A549 treated with GW870086 at 1 μM for 4 hours (cell line): ENCODE data around the gene TMEM240. TPM values are rescaled to one million over a fixed set of nuclear protein-coding genes. Genes with fewer than 3 reads are reported as not detected.

Source experiments
- total RNA-seq: library from RNA; stranded (reverse); fragments of 200-300 nt; extraction: Qiagen RNA extraction; gene quantifications from 5 replicates; pipeline ENCODE4 v1.2.3, GENCODE V29; 2022; ENCODE audit warnings: low read depth

TMEM240 gene
- 0.39 to 0.81 TPM (median 0.44 TPM) in 4 of 5 replicates, not detected in the other for total RNA-seq

DNA sequence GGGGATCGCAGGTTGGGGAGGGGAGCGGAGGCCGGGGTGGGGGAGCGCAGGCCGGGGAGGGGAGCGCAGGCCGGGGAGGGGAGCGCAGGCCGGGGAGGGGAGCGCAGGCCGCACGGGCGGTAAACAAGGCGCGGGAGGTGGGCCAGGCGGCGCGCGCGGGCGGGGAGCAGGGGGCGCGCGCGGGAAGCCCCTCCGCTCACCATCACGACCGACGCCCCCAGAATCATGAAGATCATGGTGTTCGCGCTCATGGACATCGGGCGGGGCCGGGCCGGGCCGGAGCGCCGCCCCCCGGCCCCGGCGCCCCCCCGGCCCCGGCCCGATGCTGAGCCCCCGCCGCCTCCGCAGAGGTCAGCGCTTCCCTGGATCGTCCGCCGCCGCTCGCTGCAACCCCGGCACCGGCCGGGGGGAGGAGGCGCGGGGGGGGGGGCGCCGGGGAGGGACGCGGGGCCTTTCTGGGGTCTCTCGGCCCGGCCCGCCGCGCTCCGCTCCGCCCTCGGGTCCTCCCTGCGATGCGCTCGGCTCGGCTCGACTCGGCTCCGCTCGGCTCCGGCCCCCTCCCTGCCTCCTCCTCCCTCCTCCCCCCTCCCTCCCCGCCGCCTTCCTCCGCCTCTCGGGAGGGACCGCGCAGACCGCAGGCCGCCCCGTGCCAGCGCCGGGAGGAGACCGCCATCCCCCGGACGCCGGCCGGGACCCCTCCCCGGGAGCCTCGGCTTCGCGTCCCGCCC is at the start of gene TMEM240:
TSS of gene TMEM240 (minus strand) at position 535 of the 728 bp plus-strand sequence. CDS start at position 257, 278 bp downstream.

DNA sequence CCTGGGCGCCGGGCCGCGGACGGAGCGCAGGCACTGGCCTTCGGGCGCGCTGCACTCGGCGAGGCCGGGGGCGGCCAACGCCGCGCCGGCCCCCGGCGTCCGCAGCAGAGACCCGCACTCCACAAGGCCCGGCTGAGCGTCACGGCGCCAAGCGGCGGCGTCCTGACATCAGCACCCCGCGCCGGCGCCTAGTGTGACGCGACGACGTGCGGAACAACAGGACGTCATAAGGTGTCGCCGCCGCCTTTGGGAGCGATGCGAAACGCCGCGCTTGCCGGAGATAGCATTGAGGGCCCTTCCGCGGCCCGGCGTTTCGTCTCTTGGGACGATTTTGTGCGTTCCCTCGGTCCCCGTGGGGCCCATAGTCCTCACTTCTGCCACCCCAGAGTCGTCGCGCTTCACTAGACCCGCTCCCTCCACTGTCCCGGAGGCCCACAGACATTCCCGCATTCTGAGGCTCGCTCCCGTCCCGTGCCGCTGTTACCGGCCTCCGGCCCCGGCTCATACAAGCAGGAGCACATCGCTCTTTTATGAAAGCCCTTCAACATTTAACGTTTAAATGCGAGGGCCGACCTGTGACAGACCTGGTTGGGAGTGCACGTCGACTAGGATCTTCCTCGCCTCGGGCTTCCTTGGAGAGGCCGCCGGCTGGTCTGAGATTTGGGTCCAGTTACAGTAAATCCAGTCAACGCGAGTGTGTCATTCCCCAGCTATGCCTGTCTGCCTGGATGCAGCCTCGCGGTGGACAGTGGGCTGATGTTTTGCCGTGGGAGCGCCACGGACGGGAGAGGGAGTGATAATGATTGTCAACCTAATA is 34.5 kb upstream of the TMEM240 start, which contains the start of gene SSU72:
TSS of gene SSU72 (minus strand) at position 143 of the 817 bp plus-strand sequence. CDS start 306 bp downstream, outside the sequence.

DNA sequence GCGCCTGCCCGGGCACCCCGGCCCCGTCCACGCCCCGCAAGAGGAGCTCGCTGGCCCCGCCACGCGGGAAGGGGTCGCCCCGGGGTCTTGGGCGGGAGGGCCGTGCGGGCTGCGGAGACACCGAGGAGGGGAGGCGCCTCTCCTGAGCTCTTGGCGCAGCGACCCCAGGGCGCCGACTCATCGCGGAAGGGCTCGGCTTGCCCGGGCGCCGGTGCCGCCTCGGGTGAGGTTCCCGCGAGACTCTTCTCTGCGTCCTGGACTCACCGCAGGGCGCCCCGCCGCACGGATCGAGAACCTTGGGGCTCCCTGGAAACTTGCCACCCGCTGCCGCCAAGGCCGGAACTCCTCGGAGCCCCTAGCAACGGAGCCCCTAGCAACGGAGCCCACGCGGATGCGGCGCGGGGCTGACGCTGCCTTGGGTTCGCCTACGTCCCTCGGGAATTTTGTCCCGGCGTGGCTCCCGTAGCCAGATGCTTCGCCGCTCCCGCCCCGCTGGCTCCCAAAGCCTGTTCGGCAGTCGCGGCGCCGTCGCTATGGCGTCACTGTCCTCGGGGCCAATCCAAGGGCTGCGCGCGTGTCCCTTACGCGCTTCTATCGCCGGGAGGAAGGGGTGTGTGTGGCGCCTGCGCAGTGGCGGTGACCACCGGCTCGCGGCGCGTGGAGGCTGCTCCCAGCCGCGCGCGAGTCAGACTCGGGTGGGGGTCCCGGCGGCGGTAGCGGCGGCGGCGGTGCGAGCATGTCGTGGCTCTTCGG is 28.7 kb downstream of the TMEM240 start, which contains the start of gene ATAD3A:
TSS of gene ATAD3A (plus strand) at position 630 of the 753 bp plus-strand sequence. CDS start at position 737, 107 bp downstream.

Other genes with a start within 250 kb of the TMEM240 start
- 11.4 to 15.4 TPM (median 14.5 TPM) in 5 replicates for gene ACAP3, start 232.7 kb downstream of the TMEM240 start, total RNA-seq
- gene PUSL1, start 232.0 kb downstream of the TMEM240 start, total RNA-seq: 17.2 to 24.7 TPM (median 23.5 TPM) in 5 replicates
- gene INTS11, start 216.0 kb downstream of the TMEM240 start, total RNA-seq: 45.2 to 58.3 TPM (median 56.8 TPM) in 5 replicates
- gene CPTP, start 215.8 kb downstream of the TMEM240 start, total RNA-seq: 15.6 to 23.7 TPM (median 21.0 TPM) in 5 replicates
- gene TAS1R3, start 209.3 kb downstream of the TMEM240 start, total RNA-seq: 0.08 to 0.19 TPM (median 0.16 TPM) in 5 replicates
- gene DVL1, start 191.2 kb downstream of the TMEM240 start, total RNA-seq: 51.2 to 74.2 TPM (median 71.4 TPM) in 5 replicates
- 0.11 to 0.62 TPM (median 0.56 TPM) in 4 of 5 replicates, not detected in the other for gene MXRA8, start 182.1 kb downstream of the TMEM240 start, total RNA-seq
- gene AURKAIP1, start 165.4 kb downstream of the TMEM240 start, total RNA-seq: 110 to 188 TPM (median 169 TPM) in 5 replicates
- gene CCNL2, start 141.3 kb downstream of the TMEM240 start, total RNA-seq: 43.5 to 57.6 TPM (median 53.1 TPM) in 5 replicates
- gene MRPL20, start 133.3 kb downstream of the TMEM240 start, total RNA-seq: 128 to 156 TPM (median 134 TPM) in 5 replicates
- 0.06 TPM in 1 of 5 replicates, not detected in the others for gene ANKRD65, start 119.3 kb downstream of the TMEM240 start, total RNA-seq
- gene VWA1, start 104.9 kb downstream of the TMEM240 start, total RNA-seq: 4.4 to 16.3 TPM (median 14.5 TPM) in 5 replicates
- gene ATAD3C, start 90.9 kb downstream of the TMEM240 start, total RNA-seq: not detected in 5 replicates
- gene ATAD3B, start 68.9 kb downstream of the TMEM240 start, total RNA-seq: 1.4 to 3.9 TPM (median 2.9 TPM) in 5 replicates
- 28.5 to 39.6 TPM (median 37.7 TPM) in 5 replicates for gene ATAD3A, start 28.5 kb downstream of the TMEM240 start, total RNA-seq
- 84.7 to 113 TPM (median 104 TPM) in 5 replicates for gene SSU72, start 34.2 kb upstream of the TMEM240 start, total RNA-seq
- gene FNDC10, start 59.5 kb upstream of the TMEM240 start, total RNA-seq: 5.4 to 8.5 TPM (median 8.1 TPM) in 5 replicates
- 8.4 to 19.3 TPM (median 17.3 TPM) in 5 replicates for gene MIB2, start 74.9 kb upstream of the TMEM240 start, total RNA-seq
- gene MMP23B, start 91.5 kb upstream of the TMEM240 start, total RNA-seq: 0.51 to 0.88 TPM (median 0.54 TPM) in 5 replicates
- 23.7 to 26.4 TPM (median 23.8 TPM) in 5 replicates for gene CDK11B, start 118.4 kb upstream of the TMEM240 start, total RNA-seq
- gene SLC35E2B, start 152.2 kb upstream of the TMEM240 start, total RNA-seq: 9.1 to 12.8 TPM (median 12.1 TPM) in 5 replicates
- gene CDK11A, start 183.7 kb upstream of the TMEM240 start, total RNA-seq: 19.1 to 25.9 TPM (median 23.5 TPM) in 5 replicates
- gene NADK, start 237.8 kb upstream of the TMEM240 start, total RNA-seq: 27.9 to 40.6 TPM (median 35.7 TPM) in 5 replicates